NCI-H1417 (cell line): ENCODE measurements around the gene CXCL1.

Source experiments
- DNase-seq, 3 experiments: peaks; one replicate each; lab custom pipeline; 2025; lab: John Stamatoyannopoulos, UW

The CXCL1 gene

GRCh38 chr4:73917081-73917501, 47.9 kb downstream of the CXCL1 start:
- no peak for DNase-seq

GRCh38 chr4:73918058-73918457, 48.9 kb downstream of the CXCL1 start:
- DNase-seq: no peak

GRCh38 chr4:73919691-73920090, 50.5 kb downstream of the CXCL1 start:
- no peak for DNase-seq
